Left renal cortex interstitium (tissue), 4 donors: ENCODE results near the gene EYA2. TPM values are rescaled to one million over a fixed set of nuclear protein-coding genes. Genes with fewer than 3 reads are reported as not detected.

Experiments
- DNase-seq, 4 donors: peaks; one replicate each; pipeline ENCODE4 v3.0.0-alpha.2; 2013; ENCODE audit warnings: low read depth in 4 of 4, low spot score in 2 of 4, missing footprints in 1 of 4
- polyA plus RNA-seq, 4 donors: library from polyadenylated mRNA; unstranded; fragments of 120-200 nt; gene quantifications; one replicate each; pipeline ENCODE4 v1.2.1, GENCODE V29; 2013; ENCODE audit not compliant: insufficient read length in 4 of 4

EYA2 gene
- polyA plus RNA-seq, 4 donors, result 0.49 to 1.8 (median 0.69) TPM

- DNase-seq, result no peak
Observed at GRCh38 chr20:47093320-47093966, 198.8 kb downstream of the EYA2 start.

- no peak for DNase-seq
Observed at GRCh38 chr20:47095690-47096089, 201.0 kb downstream of the EYA2 start.

- DNase-seq, result no peak
Observed at GRCh38 chr20:47097691-47098622, 203.3 kb downstream of the EYA2 start.

GRCh38 chr20:47099093-47099492 is 204.4 kb downstream of the EYA2 start:
- no peak for DNase-seq

GRCh38 chr20:47099825-47100441 is 205.3 kb downstream of the EYA2 start:
- no peak for DNase-seq

- no peak for DNase-seq
Observed at GRCh38 chr20:47102629-47103028, 208.0 kb downstream of the EYA2 start.

- DNase-seq, result no peak
Observed at GRCh38 chr20:47106786-47107185, 212.1 kb downstream of the EYA2 start.

- DNase-seq, result no peak
Observed at GRCh38 chr20:47108994-47109393, 214.4 kb downstream of the EYA2 start.

- DNase-seq, result no peak
Observed at GRCh38 chr20:47110819-47111218, 216.2 kb downstream of the EYA2 start.

- DNase-seq, result no peak
Observed at GRCh38 chr20:47111576-47111975, 216.9 kb downstream of the EYA2 start.

GRCh38 chr20:47113362-47114109 is 218.9 kb downstream of the EYA2 start:
- no peak for DNase-seq

GRCh38 chr20:47115694-47116093 is 221.1 kb downstream of the EYA2 start:
- no peak for DNase-seq

GRCh38 chr20:47117371-47117770 is 222.7 kb downstream of the EYA2 start:
- no peak for DNase-seq

- no peak for DNase-seq
Observed at GRCh38 chr20:47117773-47118172, 223.1 kb downstream of the EYA2 start.

GRCh38 chr20:47118206-47118605 is 223.6 kb downstream of the EYA2 start:
- DNase-seq, result no peak

- no peak for DNase-seq
Observed at GRCh38 chr20:47118641-47119040, 224.0 kb downstream of the EYA2 start.

GRCh38 chr20:47120346-47120936 is 225.8 kb downstream of the EYA2 start:
- no peak for DNase-seq

- no peak for DNase-seq
Observed at GRCh38 chr20:47122560-47122959, 227.9 kb downstream of the EYA2 start.

GRCh38 chr20:47124181-47124717 is 229.6 kb downstream of the EYA2 start:
- DNase-seq, result no peak

GRCh38 chr20:47125508-47125757 is 230.8 kb downstream of the EYA2 start:
- DNase-seq, result peak in 1 of 4 donors; percentile 28
